ENCODE measurements around the gene PRKCH. TPM values are rescaled to one million over a fixed set of nuclear protein-coding genes. Genes with fewer than 3 reads are reported as not detected.

PRKCH gene
- total RNA-seq, 2 donors from 2014 or later: 7.2 to 8.6 TPM

- Histone ChIP-seq H3K27me3 (ENCODE audit: control insufficient read depth, insufficient read depth, low read length, poor library complexity, severe bottlenecking) (no peaks in the 10 kb centered on the region), H3K9me3 (ENCODE audit: control insufficient read depth, low read length) (no peaks in the 10 kb centered on the region), H3K36me3 (ENCODE audit: control insufficient read depth, insufficient read depth, low read length) (no peaks in the 10 kb centered on the region), H3K9ac (ENCODE audit: extremely low read depth, low read length, poor library complexity, severe bottlenecking) (no peak overlapping the region), H3K27ac (ENCODE audit: low read depth, low read length) (no peak overlapping the region), H3K4me1 (ENCODE audit: control insufficient read depth, insufficient read depth, low read length) (no peaks in the 10 kb centered on the region), H3K4me3 (ENCODE audit: low read length) (no peak overlapping the region)
- Mint-ChIP-seq H3K27me3 (ENCODE audit: insufficient read depth) (no peaks in the 10 kb centered on the region), H3K9me3 (no peaks in the 10 kb centered on the region), H3K27ac (no peak overlapping the region), H3K36me3 (ENCODE audit: low read depth) (no peaks in the 10 kb centered on the region), H3K4me1 (peaks cover 10% of the 10 kb centered on the region), H3K4me3 (no peak overlapping the region)
- no peak for TF ChIP-seq CTCF (conservative IDR thresholded peaks at IDR 0.05)
- DNase-seq: peak; percentile 15
- WGBS, 2 experiments (ENCODE audit: insufficient coverage in 1 of 2, insufficient read length in 1 of 2): 81 to 87% methylated on average over 11 to 16 of the region's 16 CpGs
These were observed 204.1 kb downstream of the PRKCH start for GRCh38 chr14:61525293-61526011.

GRCh38 chr14:61526405-61527312 lies 205.3 kb downstream of the PRKCH start:
- no peak overlapping the region for H3K9ac ChIP-seq (ENCODE audit: extremely low read depth, low read length, poor library complexity, severe bottlenecking)

More at GRCh38 chr14:61526405-61527312, 205.3 kb downstream of the PRKCH start:
- Histone ChIP-seq H3K4me3 (ENCODE audit: low read length) (no peak overlapping the region), H3K27ac (ENCODE audit: low read depth, low read length) (no peak overlapping the region), H3K9me3 (ENCODE audit: control insufficient read depth, low read length) (no peaks in the 10 kb centered on the region), H3K36me3 (ENCODE audit: control insufficient read depth, insufficient read depth, low read length) (no peaks in the 10 kb centered on the region), H3K4me1 (ENCODE audit: control insufficient read depth, insufficient read depth, low read length) (no peaks in the 10 kb centered on the region), H3K27me3 (ENCODE audit: control insufficient read depth, insufficient read depth, low read length, poor library complexity, severe bottlenecking) (no peaks in the 10 kb centered on the region)
- no peaks in the 10 kb centered on the region for H3K36me3 Mint-ChIP-seq (ENCODE audit: low read depth)
- no peak for TF ChIP-seq CTCF (conservative IDR thresholded peaks at IDR 0.05)
- DNase-seq: no peak
- H3K9me3 Mint-ChIP-seq: no peaks in the 10 kb centered on the region
- no peak overlapping the region for H3K27ac Mint-ChIP-seq
- H3K27me3 Mint-ChIP-seq (ENCODE audit: insufficient read depth): no peaks in the 10 kb centered on the region
- peaks cover 10% of the 10 kb centered on the region for H3K4me1 Mint-ChIP-seq
- WGBS, 2 experiments (ENCODE audit: insufficient coverage in 1 of 2, insufficient read length in 1 of 2): 90% methylated on average over 6 to 9 of the region's 9 CpGs
- H3K4me3 Mint-ChIP-seq: no peak overlapping the region

All from endodermal cell (in vitro differentiated cells).